Subcutaneous abdominal adipose tissue (tissue), 5 donors: Measurements from ENCODE around the gene AATF.

Source experiments
- H3K27ac ChIP-seq: one replicate; pipeline ENCODE4 v1.7.0; 2013; ENCODE audit warnings: low read depth, mild to moderate bottlenecking, inconsistent platforms, low read length, moderate library complexity
- H3K27me3 ChIP-seq, 5 donors: one replicate each; pipeline ENCODE4 v1.7.0; 2013; ENCODE audit warnings: low read length in 5 of 5, inconsistent platforms in 1 of 5; ENCODE audit not compliant: control insufficient read depth in 5 of 5, insufficient read depth in 4 of 5
- H3K36me3 ChIP-seq, 5 donors: one replicate each; pipeline ENCODE4 v1.7.0; 2013; ENCODE audit warnings: low read length in 5 of 5; ENCODE audit not compliant: control insufficient read depth in 5 of 5, insufficient read depth in 5 of 5
- H3K4me1 ChIP-seq, 5 donors: one replicate each; pipeline ENCODE4 v1.7.0; 2013; ENCODE audit warnings: low read length in 5 of 5, mild to moderate bottlenecking in 3 of 5, moderate library complexity in 1 of 5; ENCODE audit not compliant: control insufficient read depth in 5 of 5, insufficient read depth in 5 of 5
- H3K4me3 ChIP-seq, 5 donors: one replicate each; pipeline ENCODE4 v1.7.0; 2013; ENCODE audit warnings: low read length in 5 of 5, low read depth in 1 of 5
- H3K9ac ChIP-seq, 5 donors: one replicate each; pipeline ENCODE4 v1.7.0; 2013; ENCODE audit warnings: low read length in 5 of 5, mild to moderate bottlenecking in 4 of 5, moderate library complexity in 3 of 5
- H3K9me3 ChIP-seq, 5 donors: one replicate each; pipeline ENCODE4 v1.7.0; 2013; ENCODE audit warnings: low read length in 5 of 5; ENCODE audit not compliant: control insufficient read depth in 5 of 5
- donor health status: healthy.
- donor health status: healthy.
- donor health status: healthy.
- donor health status: healthy.
- donor health status: healthy.

The AATF gene

GRCh38 chr17:36977568-36977967 lies 28.8 kb downstream of the AATF start:
- Histone ChIP-seq H3K4me3 (no peak overlapping the region), H3K36me3 (no peaks in the 10 kb centered on the region), H3K27me3 (no peaks in the 10 kb centered on the region), H3K27ac (no peak overlapping the region), H3K9ac (no peak overlapping the region), H3K4me1 (no peaks in the 10 kb centered on the region), H3K9me3 (no peaks in the 10 kb centered on the region)

DNA sequence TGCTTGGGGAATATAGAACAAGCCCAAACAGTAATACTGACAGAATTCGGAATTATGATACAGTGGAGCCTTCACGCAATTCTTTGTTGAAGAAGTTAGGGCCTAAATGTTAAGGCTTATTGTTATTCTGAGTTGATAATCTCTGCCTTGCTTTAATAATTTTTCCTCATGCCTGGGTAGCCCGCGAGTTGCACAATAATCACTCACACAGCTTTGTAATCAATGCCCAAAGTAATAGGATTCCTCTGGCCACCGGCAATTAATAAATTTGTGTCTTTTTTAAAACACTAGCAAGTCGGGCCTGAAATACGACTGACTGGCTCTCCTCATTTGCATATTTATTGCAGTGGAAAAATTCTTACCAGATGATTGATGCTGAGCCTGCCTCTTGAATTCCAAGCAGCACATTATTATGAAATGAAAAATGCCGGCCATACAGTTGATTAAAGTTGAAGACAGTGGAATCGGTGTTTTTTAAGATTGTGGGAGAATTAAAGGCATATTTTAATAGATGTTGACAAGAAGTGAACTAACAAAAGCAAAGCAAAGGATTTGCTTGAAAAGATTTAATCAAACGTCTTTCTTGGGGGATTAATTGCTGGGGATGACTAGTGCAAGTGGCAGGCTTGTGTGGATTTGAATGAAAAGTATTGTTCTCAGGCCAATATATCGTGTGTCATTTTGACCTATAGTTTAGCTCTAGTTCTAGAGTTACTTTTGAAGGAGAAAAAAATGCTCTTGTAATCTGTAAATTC lies 30.2 kb downstream of the AATF start:
- Histone ChIP-seq H3K27ac (no peak overlapping the region), H3K9ac (no peak overlapping the region), H3K36me3 (no peaks in the 10 kb centered on the region), H3K9me3 (no peaks in the 10 kb centered on the region), H3K27me3 (no peaks in the 10 kb centered on the region), H3K4me1 (no peaks in the 10 kb centered on the region), H3K4me3 (no peak overlapping the region)

DNA sequence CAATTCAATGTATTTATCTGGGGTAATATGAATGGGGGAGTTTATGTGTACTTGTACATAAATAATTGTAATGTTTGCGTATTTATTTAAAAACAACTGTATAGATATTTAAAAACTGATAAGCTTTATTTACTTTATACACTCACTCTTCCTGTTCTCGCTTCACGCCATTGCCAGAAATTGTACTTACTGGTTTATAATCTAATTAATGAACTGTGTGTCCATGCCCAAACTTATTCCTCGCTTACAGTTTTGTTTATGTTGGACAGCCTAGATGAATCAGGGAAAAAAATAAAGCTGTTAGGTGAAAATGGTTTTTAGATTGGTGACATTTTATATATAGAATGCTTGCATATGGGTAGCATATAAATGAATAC lies 30.8 kb downstream of the AATF start:
- H3K9me3 ChIP-seq = no peaks in the 10 kb centered on the region
- H3K9ac ChIP-seq = no peak overlapping the region
- H3K27me3 ChIP-seq = no peaks in the 10 kb centered on the region
- H3K4me3 ChIP-seq = no peak overlapping the region
- H3K4me1 ChIP-seq = no peaks in the 10 kb centered on the region
- H3K36me3 ChIP-seq = no peaks in the 10 kb centered on the region
- H3K27ac ChIP-seq = no peak overlapping the region

DNA sequence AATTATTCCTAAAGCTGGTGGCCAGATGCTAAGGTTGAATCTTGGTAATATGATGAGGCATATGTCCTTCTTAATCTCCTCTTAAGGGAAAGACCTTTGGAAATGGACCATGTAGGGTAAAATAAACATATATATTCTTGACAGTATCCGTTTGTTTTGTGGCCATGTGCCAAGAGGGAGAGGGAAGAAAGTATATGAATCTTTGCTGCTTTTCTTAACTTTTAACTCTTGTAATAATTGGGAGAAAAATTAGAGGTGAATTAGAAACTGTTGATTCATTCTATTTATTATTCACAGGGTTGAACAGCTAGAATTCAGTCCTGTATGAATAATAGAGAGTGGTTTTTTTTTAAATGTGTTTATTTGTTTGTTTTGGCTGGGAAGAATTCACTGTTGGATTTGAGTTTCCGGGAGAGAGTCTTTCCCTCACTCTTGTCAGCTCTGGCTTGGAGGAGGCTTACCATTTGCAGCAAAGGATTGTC lies 31.6 kb downstream of the AATF start:
- Histone ChIP-seq H3K4me1 (no peaks in the 10 kb centered on the region), H3K9me3 (no peaks in the 10 kb centered on the region), H3K9ac (no peak overlapping the region), H3K4me3 (no peak overlapping the region), H3K27me3 (no peaks in the 10 kb centered on the region), H3K36me3 (peaks cover 0 to 4% (median 0%) of the 10 kb centered on the region in 5 donors), H3K27ac (no peak overlapping the region)

- Histone ChIP-seq H3K27me3 (no peaks in the 10 kb centered on the region), H3K9me3 (no peaks in the 10 kb centered on the region), H3K27ac (no peak overlapping the region), H3K4me3 (no peak overlapping the region), H3K9ac (no peak overlapping the region), H3K4me1 (no peaks in the 10 kb centered on the region), H3K36me3 (peaks cover 12 to 26% (median 14%) of the 10 kb centered on the region in 5 donors)
These were observed 34.9 kb downstream of the AATF start for GRCh38 chr17:36983618-36984017.

GRCh38 chr17:36989173-36989572 lies 40.4 kb downstream of the AATF start:
- Histone ChIP-seq H3K27ac (no peak overlapping the region), H3K36me3 (peaks cover 48 to 67% (median 50%) of the 10 kb centered on the region in 5 donors), H3K27me3 (no peaks in the 10 kb centered on the region), H3K9me3 (no peaks in the 10 kb centered on the region), H3K4me3 (no peak overlapping the region), H3K9ac (no peak overlapping the region), H3K4me1 (no peaks in the 10 kb centered on the region)

DNA sequence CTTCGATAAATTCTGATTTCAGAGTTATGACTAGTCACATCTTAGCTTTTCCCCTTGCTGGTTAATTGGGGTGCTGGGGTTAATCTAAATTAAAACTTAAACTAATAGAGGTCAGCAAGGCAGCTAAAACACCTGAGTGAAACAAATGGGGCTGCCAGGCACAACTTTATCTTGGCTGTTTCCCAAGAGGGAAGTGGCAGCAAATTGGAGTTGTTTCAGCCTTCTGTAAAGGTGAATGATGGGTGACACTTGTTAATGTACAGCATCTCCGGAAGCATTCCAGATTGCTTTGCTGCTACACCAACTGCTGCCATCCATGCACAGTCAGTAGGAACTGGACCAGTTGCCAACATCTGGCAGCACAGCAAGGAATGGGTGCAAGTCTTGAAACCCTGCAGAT lies 43.9 kb downstream of the AATF start:
- Histone ChIP-seq H3K9me3 (no peaks in the 10 kb centered on the region), H3K4me1 (no peaks in the 10 kb centered on the region), H3K36me3 (peaks cover 56 to 81% (median 63%) of the 10 kb centered on the region in 5 donors), H3K27me3 (no peaks in the 10 kb centered on the region), H3K9ac (no peak overlapping the region), H3K27ac (no peak overlapping the region), H3K4me3 (no peak overlapping the region)

DNA sequence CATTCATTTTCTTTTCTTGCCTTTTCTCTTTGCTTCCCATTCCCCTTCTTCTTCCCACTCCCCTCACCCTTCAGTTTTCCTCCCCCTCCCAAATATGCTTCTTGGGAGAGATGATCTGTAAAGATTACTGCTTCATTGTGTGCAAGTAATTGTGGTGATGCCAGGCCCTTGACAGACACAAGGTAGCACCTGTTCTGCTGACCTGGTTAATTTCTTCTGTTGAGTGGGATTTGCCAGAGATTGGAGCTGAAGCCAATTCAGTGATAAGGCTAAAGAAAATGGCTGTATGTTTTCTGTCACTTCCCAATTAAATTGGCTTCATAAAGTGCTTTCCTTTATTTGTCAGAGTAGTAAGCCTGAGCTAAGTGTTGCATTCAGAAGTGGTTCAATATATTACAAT lies 44.5 kb downstream of the AATF start:
- Histone ChIP-seq H3K4me3 (no peak overlapping the region), H3K9ac (no peak overlapping the region), H3K27me3 (no peaks in the 10 kb centered on the region), H3K4me1 (no peaks in the 10 kb centered on the region), H3K9me3 (no peaks in the 10 kb centered on the region), H3K36me3 (peaks cover 54 to 84% (median 65%) of the 10 kb centered on the region in 5 donors), H3K27ac (no peak overlapping the region)

GRCh38 chr17:36994438-36994837 lies 45.7 kb downstream of the AATF start:
- no peaks in the 10 kb centered on the region for H3K27me3 ChIP-seq
- H3K4me3 ChIP-seq = no peak overlapping the region
- peaks cover 45 to 73% (median 55%) of the 10 kb centered on the region in 5 donors for H3K36me3 ChIP-seq
- no peaks in the 10 kb centered on the region for H3K9me3 ChIP-seq
- no peaks in the 10 kb centered on the region for H3K4me1 ChIP-seq
- H3K9ac ChIP-seq = no peak overlapping the region
- no peak overlapping the region for H3K27ac ChIP-seq

DNA sequence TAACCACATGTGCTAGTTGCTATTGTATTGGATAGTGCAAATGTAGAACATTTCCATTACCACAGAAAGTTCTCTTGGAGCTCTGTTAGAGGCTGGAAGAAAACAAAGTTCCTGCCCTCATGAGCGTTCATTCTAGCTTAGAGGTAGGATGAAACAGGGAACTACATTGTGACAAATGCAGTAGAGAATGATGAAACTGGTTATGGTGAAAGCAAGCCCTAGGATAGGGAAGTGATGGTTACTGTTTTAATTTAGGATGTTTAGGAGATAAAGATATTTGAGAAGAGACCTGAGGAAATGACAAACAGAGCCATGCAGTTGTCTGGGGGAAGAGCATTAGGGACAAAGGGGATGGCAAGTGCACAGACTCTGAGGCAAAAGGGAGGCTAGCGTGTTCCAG lies 50.7 kb downstream of the AATF start:
- Histone ChIP-seq H3K9ac (no peak overlapping the region), H3K4me3 (no peak overlapping the region), H3K27ac (no peak overlapping the region), H3K9me3 (peaks cover 0 to 4% (median 0%) of the 10 kb centered on the region in 5 donors), H3K27me3 (no peaks in the 10 kb centered on the region), H3K4me1 (no peaks in the 10 kb centered on the region), H3K36me3 (peaks cover 18 to 43% (median 26%) of the 10 kb centered on the region in 5 donors)
